ENCODE data around the gene ATAD1.

- TF ChIP-seq CTCF (IDR thresholded peaks at IDR 0.05) (no peak), EZH2 (IDR thresholded peaks at IDR 0.05) (no peak)
Observed at GRCh38 chr10:87838650-87839049, 20.6 kb upstream of the ATAD1 start.
